GM23248 (cell line): ENCODE results near the gene ADM. TPM values are rescaled to one million over a fixed set of nuclear protein-coding genes. Genes with fewer than 3 reads are reported as not detected.
"Not testable (repeated sequence)": the region's sequence is repeated elsewhere in the genome, so short reads cannot be mapped to it uniquely, and the experiment has no call there.

Experiments
- DNase-seq: peaks from one replicate; pipeline ENCODE4 v3.0.0-alpha.2; 2015
- H2AFZ ChIP-seq: fragments of 200-600 bp; sonication (generic); 2 replicates; pipeline ENCODE4 v1.6.1; 2016; ENCODE audit warnings: antibody characterized with exemption
- H3F3A ChIP-seq: fragments of 200-600 bp; sonication (generic); 2 replicates; pipeline ENCODE4 v1.6.1; 2016; ENCODE audit warnings: mild to moderate bottlenecking, antibody characterized with exemption, mixed run types; ENCODE audit not compliant: insufficient read depth
- H3K27ac ChIP-seq: fragments of 200-600 bp; sonication (generic); 2 replicates; pipeline ENCODE4 v1.5.1; 2016; ENCODE audit warnings: mild to moderate bottlenecking
- H3K27me3 ChIP-seq: fragments of 200-600 bp; sonication (generic); replicated peaks from 2 replicates; pipeline ENCODE4 v1.6.1; 2016; ENCODE audit warnings: mild to moderate bottlenecking; ENCODE audit not compliant: insufficient read depth
- H3K36me3 ChIP-seq: fragments of 200-600 bp; sonication (generic); 2 replicates; pipeline ENCODE4 v1.6.1; 2016; ENCODE audit warnings: low read depth, mild to moderate bottlenecking
- H3K4me1 ChIP-seq: fragments of 200-600 bp; sonication (generic); 2 replicates; pipeline ENCODE4 v1.6.1; 2016; ENCODE audit warnings: mild to moderate bottlenecking; ENCODE audit not compliant: insufficient read depth
- H3K4me2 ChIP-seq: fragments of 200-600 bp; sonication (generic); one replicate; pipeline ENCODE4 v1.6.1; 2016; ENCODE audit warnings: mild to moderate bottlenecking; ENCODE audit not compliant: unreplicated experiment
- H3K4me3 ChIP-seq: fragments of 200-600 bp; sonication (generic); 2 replicates; pipeline ENCODE4 v1.5.1; 2016; ENCODE audit warnings: mild to moderate bottlenecking
- H3K79me2 ChIP-seq: fragments of 200-600 bp; sonication (generic); 2 replicates; pipeline ENCODE4 v1.6.1; 2016; ENCODE audit warnings: mild to moderate bottlenecking; ENCODE audit not compliant: insufficient read depth
- H3K9ac ChIP-seq: fragments of 200-600 bp; sonication (generic); 2 replicates; pipeline ENCODE4 v1.6.1; 2016; ENCODE audit warnings: mild to moderate bottlenecking
- H3K9me2 ChIP-seq: fragments of 200-600 bp; sonication (generic); 2 replicates; pipeline ENCODE4 v1.6.1; 2016; ENCODE audit warnings: mixed run types, mild to moderate bottlenecking, moderate library complexity; ENCODE audit not compliant: insufficient read depth
- H3K9me3 ChIP-seq: fragments of 200-600 bp; sonication (generic); one replicate; pipeline ENCODE4 v1.6.1; 2017; ENCODE audit warnings: low read depth
- H4K20me1 ChIP-seq: fragments of 200-600 bp; sonication (generic); 2 replicates; pipeline ENCODE4 v1.6.0; 2016; ENCODE audit not compliant: insufficient read depth
- EZH2 ChIP-seq: fragments of 200-600 bp; sonication (generic); IDR thresholded peaks from 2 replicates; pipeline ENCODE4 v1.6.1; 2018; ENCODE audit warnings: antibody characterized with exemption, mild to moderate bottlenecking; ENCODE audit not compliant: insufficient read depth, poor library complexity, severe bottlenecking
- EZH2phosphoT487 ChIP-seq: fragments of 200-600 bp; sonication (generic); IDR thresholded peaks from 2 replicates; pipeline ENCODE4 v1.6.1; 2018; ENCODE audit warnings: antibody characterized with exemption, moderate library complexity, mild to moderate bottlenecking, low read depth; ENCODE audit not compliant: insufficient read depth
- WGBS, 2 experiments: methylation state at CpG; one replicate each; pipeline ENCODE4 v1.1.6; 2015 to 2017; ENCODE audit warnings: low lambda C conversion rate in 2 of 2, low coverage in 1 of 2; ENCODE audit errors: missing lambda C conversion rate in 2 of 2; 5-methylcytosine and 5-hydroxymethylcytosine counted together
- in situ Hi-C: fragments of 300-500 bp; cut with MboI; formaldehyde crosslinking; loops from 2 replicates; pipeline ENCODE4 v1.15.0; 2020
- polyA plus RNA-seq: library from polyadenylated mRNA; unstranded; fragments of >200 nt; fragmentation: Nextera tagmentation; extraction: Ambion mirVana; gene quantifications from 2 replicates; pipeline ENCODE4 v1.2.1, GENCODE V29; 2016
- total RNA-seq: library from RNA; depleted of rRNA; stranded (reverse); fragments of >200 nt; shearing (Covaris generic); gene quantifications from 2 replicates; pipeline ENCODE4 v1.2.3, GENCODE V29; 2014

The ADM gene
- total and polyA plus RNA-seq, 2 experiments from 2014 or later: 451 to 551 TPM

- H3K27ac ChIP-seq: peak overlapping the region; percentile 37
Measured at GRCh38 chr11:10263929-10264328, 40.9 kb upstream of the ADM start.

GRCh38 chr11:10264716-10265115 is 40.2 kb upstream of the ADM start:
- H3K4me3 ChIP-seq, in situ Hi-C loops: not testable (repeated sequence)

More at GRCh38 chr11:10263929-10264328, 40.9 kb upstream of the ADM start:
- H3K36me3 ChIP-seq: no peaks in the 10 kb centered on the region
- 0 out of 2 replicates have a peak overlapping the region, but pooled peaks have one; percentile 22 for H3K4me3 ChIP-seq
- H3K4me1 ChIP-seq: peaks cover 43% of the 10 kb centered on the region
- H3K27me3 ChIP-seq: no peaks in the 10 kb centered on the region
- in situ Hi-C loops: no loop called here
- H3F3A ChIP-seq: peaks cover 10% of the 10 kb centered on the region
- peak overlapping the region; percentile 39 for H3K4me2 ChIP-seq
- H3K9me2 ChIP-seq: no peaks in the 10 kb centered on the region
- no peak overlapping the region for H3K9ac ChIP-seq
- H3K79me2 ChIP-seq: peaks cover 91% of the 10 kb centered on the region
- H2AFZ ChIP-seq: no peak overlapping the region
- H4K20me1 ChIP-seq: no peaks in the 10 kb centered on the region
- TF ChIP-seq EZH2phosphoT487 (no peak), EZH2 (no peak)
- DNase-seq: peak; percentile 81
- H3K9me3 ChIP-seq: no peaks in the 10 kb centered on the region

GRCh38 chr11:10265936-10266335 is 38.9 kb upstream of the ADM start:
- Histone ChIP-seq H3K9me2 (no peaks in the 10 kb centered on the region), H3K27ac (no peak overlapping the region), H3K4me1 (peaks cover 48% of the 10 kb centered on the region), H2AFZ (no peak overlapping the region), H3K79me2 (peaks cover 90% of the 10 kb centered on the region), H3K9me3 (no peaks in the 10 kb centered on the region), H3K4me2 (no peak overlapping the region), H3K36me3 (no peaks in the 10 kb centered on the region), H3K27me3 (no peaks in the 10 kb centered on the region), H3K4me3 (no peak overlapping the region), H3F3A (peaks cover 10% of the 10 kb centered on the region), H3K9ac (no peak overlapping the region), H4K20me1 (no peaks in the 10 kb centered on the region)
- 56 to 58% methylated on average over 3 of the region's 3 CpGs for WGBS, 2 experiments
- TF ChIP-seq EZH2: no peak
- TF ChIP-seq EZH2phosphoT487: no peak
- no peak for DNase-seq
- in situ Hi-C loops: no loop called here

More at GRCh38 chr11:10264716-10265115, 40.2 kb upstream of the ADM start:
- H3K9me3 ChIP-seq, H2AFZ ChIP-seq, H3K9me2 ChIP-seq, DNase-seq, H3K27ac ChIP-seq, H3K27me3 ChIP-seq, H4K20me1 ChIP-seq, H3K9ac ChIP-seq, H3K36me3 ChIP-seq, H3F3A ChIP-seq, H3K4me2 ChIP-seq: not testable (repeated sequence)
- WGBS, 2 experiments: 78 to 81% methylated on average over 3 of the region's 3 CpGs
- peaks cover 91% of the 10 kb centered on the region for H3K79me2 ChIP-seq
- peaks cover 48% of the 10 kb centered on the region for H3K4me1 ChIP-seq

DNA sequence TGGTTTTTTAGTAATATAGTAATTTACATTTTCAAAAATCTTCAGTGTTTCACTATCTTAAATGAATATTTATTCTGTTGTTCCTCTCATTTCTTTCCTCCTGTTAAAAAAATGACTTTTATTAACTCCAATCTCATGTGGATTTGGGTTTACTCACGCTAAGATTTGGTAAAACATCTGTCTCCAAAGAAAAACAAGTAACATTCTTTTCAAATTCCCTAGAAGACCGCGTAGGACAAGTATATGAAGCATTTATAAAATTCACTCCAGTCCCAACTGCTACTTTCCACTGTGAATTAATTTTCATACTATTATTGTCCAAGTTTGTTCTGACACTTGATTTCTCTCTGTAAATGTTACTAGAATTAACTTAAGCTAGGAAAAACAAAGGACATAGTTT is 37.1 kb upstream of the ADM start:
- no peaks in the 10 kb centered on the region for H3K36me3 ChIP-seq
- in situ Hi-C loops: no loop called here
- no peak for DNase-seq

DNA sequence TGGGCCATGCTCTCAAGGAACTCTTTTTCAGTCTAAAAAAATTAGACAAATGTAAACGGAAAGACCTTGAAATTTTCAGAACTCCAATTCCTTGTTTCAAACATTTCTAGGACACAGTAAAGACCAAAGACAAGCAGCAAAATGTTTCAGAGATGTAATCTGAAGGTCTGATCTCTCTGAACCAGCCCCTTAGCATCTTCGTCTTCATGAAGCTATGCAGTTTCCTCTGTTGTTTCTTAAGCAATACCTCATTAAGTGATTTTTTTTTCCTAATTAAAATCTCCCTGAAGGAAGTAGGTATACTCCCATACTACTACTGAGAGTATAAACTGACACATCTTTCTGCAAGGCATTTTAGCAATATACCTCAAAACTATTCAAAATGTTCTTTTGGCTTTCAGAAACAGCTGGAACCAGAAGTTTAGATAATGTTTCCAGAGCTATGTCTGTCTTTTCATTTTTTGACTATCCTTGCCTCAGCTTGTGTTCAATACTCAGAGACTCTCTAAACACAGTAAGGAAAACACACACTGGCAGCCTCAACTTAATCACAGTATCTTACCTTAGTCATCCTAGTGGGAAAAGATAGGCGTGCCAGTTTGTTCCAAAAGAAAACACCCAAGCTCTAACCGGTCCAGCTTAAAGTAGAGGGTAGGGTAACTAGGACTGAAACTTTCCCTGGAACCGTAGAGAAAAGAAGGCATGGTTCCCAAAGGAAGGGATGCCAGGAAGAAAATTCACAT is 36.0 kb upstream of the ADM start:
- H3K27ac ChIP-seq: no peak overlapping the region
- H3K36me3 ChIP-seq: no peaks in the 10 kb centered on the region
- peak; percentile 49 for DNase-seq
- H3K9me2 ChIP-seq: no peaks in the 10 kb centered on the region
- H3F3A ChIP-seq: peaks cover 8% of the 10 kb centered on the region
- H3K79me2 ChIP-seq: peaks cover 75% of the 10 kb centered on the region
- H3K4me3 ChIP-seq: no peak overlapping the region
- H3K27me3 ChIP-seq: no peaks in the 10 kb centered on the region
- no peak overlapping the region for H3K4me2 ChIP-seq
- no peak for TF ChIP-seq EZH2phosphoT487
- in situ Hi-C loops: no loop called here
- no peak overlapping the region for H2AFZ ChIP-seq
- no peaks in the 10 kb centered on the region for H4K20me1 ChIP-seq
- peaks cover 24% of the 10 kb centered on the region for H3K4me1 ChIP-seq
- WGBS, 2 experiments: 64 to 68% methylated on average over 5 of the region's 5 CpGs
- H3K9me3 ChIP-seq: no peaks in the 10 kb centered on the region
- H3K9ac ChIP-seq: no peak overlapping the region

More for the DNA sequence above, 37.1 kb upstream of the ADM start:
- Histone ChIP-seq H3K27ac (no peak overlapping the region), H3K9ac (no peak overlapping the region), H4K20me1 (no peaks in the 10 kb centered on the region), H3K4me1 (peaks cover 32% of the 10 kb centered on the region), H3K4me3 (no peak overlapping the region), H3K9me2 (no peaks in the 10 kb centered on the region), H3K4me2 (no peak overlapping the region), H3K9me3 (no peaks in the 10 kb centered on the region), H3F3A (peaks cover 10% of the 10 kb centered on the region), H2AFZ (no peak overlapping the region), H3K27me3 (no peaks in the 10 kb centered on the region), H3K79me2 (peaks cover 76% of the 10 kb centered on the region)
- 75 to 80% methylated on average over 3 of the region's 3 CpGs for WGBS, 2 experiments
- TF ChIP-seq EZH2 (no peak), EZH2phosphoT487 (no peak)
